ENCODE measurements around the gene RAPH1.

DNA sequence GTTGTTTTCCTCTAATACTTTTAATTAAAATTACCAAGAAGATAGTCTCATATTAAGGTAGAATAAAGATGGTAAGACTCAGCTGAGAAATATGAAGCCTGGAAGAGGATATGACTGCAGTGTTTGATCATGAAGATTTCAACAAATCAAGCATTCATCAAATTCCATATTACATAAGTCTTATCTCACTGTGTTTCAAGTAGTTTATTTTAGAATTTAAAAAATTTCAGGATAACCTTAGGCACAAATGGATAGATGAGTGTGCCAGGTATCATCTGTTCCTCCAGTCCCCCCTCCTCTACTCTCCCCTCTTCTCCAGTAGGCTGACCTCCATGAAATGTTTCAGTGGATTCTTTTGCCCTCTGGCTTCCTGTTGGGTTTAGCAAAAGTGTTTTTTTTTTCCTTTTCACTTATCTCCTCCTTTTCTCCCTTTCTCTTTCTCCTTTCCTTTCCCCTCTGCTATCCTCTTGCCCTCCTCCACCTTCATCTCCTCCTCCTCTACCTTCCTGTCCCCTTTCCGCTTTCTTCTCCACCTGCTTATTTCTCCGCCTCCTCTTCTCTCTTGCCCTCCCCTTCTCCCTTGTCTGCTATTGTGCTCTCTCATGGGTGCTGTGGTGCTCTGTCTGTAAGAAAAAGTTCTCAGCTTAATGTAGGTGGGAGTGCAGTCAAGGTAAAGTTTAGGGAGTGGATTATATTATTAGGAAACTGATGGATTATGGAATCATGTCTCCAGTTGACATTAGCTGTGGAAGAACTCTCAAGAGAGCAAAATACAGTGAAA, 134.1 kb downstream of the RAPH1 start:
- TF ChIP-seq, protein P1, sequence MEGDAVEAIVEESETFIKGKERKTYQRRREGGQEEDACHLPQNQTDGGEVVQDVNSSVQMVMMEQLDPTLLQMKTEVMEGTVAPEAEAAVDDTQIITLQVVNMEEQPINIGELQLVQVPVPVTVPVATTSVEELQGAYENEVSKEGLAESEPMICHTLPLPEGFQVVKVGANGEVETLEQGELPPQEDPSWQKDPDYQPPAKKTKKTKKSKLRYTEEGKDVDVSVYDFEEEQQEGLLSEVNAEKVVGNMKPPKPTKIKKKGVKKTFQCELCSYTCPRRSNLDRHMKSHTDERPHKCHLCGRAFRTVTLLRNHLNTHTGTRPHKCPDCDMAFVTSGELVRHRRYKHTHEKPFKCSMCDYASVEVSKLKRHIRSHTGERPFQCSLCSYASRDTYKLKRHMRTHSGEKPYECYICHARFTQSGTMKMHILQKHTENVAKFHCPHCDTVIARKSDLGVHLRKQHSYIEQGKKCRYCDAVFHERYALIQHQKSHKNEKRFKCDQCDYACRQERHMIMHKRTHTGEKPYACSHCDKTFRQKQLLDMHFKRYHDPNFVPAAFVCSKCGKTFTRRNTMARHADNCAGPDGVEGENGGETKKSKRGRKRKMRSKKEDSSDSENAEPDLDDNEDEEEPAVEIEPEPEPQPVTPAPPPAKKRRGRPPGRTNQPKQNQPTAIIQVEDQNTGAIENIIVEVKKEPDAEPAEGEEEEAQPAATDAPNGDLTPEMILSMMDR (conservative IDR thresholded peaks at IDR 0.05): no peak
- TF ChIP-seq ZFX (IDR thresholded peaks at IDR 0.05): no peak

Data from C4-2B (cell line).